GM12891 (cell line): Measurements from ENCODE around the gene NF1.
A peak's percentile ranks its signal among the peaks of the same experiment; 100 is the strongest.
"Not testable (repeated sequence)": the region's sequence is repeated elsewhere in the genome, so short reads cannot be mapped to it uniquely, and the experiment has no call there.

Experiments
- DNase-seq: peaks from one replicate; pipeline ENCODE4 v3.0.0; 2011; ENCODE audit warnings: low spot score; ENCODE audit not compliant: insufficient read length
- FAIRE-seq: peaks from 2 replicates; lab custom pipeline; 2011; peaks lifted over from hg19 to GRCh38; lab: Jason Lieb, UNC
- PAX5 ChIP-seq: IDR thresholded peaks from 2 replicates; pipeline ENCODE4 v1.6.1; 2011; ENCODE audit warnings: low read length, moderate library complexity, mild to moderate bottlenecking; ENCODE audit not compliant: insufficient read depth, severe bottlenecking
- POLR2A ChIP-seq: IDR thresholded peaks from 2 replicates; pipeline ENCODE4 v1.6.1; 2011; ENCODE audit warnings: low read depth, low read length, control low read depth
- POLR2AphosphoS5 ChIP-seq: IDR thresholded peaks from 2 replicates; pipeline ENCODE4 v1.6.1; 2011; ENCODE audit warnings: low read depth, low read length, control low read depth
- POU2F2 ChIP-seq: IDR thresholded peaks from 2 replicates; pipeline ENCODE4 v1.6.1; 2011; ENCODE audit warnings: low read depth, mild to moderate bottlenecking, control low read depth, low read length, moderate library complexity
- SPI1 ChIP-seq: IDR thresholded peaks from 2 replicates; pipeline ENCODE4 v1.6.1; 2011; ENCODE audit warnings: low read depth, low read length, control low read depth
- TAF1 ChIP-seq: IDR thresholded peaks from 2 replicates; pipeline ENCODE4 v1.6.1; 2011; ENCODE audit warnings: low read depth, low read length, control low read depth

NF1 gene

DNA sequence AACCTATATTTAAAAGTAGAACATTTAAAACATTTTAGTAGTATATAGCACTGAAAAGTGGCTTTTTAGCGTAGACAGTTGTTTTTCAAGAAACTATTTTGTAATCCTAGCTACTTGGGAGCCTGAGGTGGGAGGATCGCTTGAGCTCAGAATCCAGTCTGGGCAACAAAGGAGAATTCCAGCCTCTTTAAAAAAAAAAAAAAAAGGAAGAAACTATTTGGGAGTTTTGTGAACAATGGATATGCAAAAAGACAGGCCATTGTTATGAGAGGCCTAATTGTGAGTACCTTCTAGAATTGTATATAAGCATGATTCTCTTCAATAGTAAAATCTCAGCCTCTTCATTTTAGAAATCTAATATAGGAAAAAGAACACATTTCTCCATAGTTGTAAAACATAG lies 184.6 kb downstream of the NF1 start:
- DNase-seq (no peak), FAIRE-seq (no peak)
- no peak for TF ChIP-seq PAX5
- no peak for TF ChIP-seq TAF1
- TF ChIP-seq POU2F2, result no peak
- TF ChIP-seq POLR2AphosphoS5, result no peak
- TF ChIP-seq SPI1, result no peak
- TF ChIP-seq POLR2A, result no peak

- no peak for TF ChIP-seq TAF1
- no peak for DNase-seq
Observed at GRCh38 chr17:31281061-31281460, 186.3 kb downstream of the NF1 start.

DNA sequence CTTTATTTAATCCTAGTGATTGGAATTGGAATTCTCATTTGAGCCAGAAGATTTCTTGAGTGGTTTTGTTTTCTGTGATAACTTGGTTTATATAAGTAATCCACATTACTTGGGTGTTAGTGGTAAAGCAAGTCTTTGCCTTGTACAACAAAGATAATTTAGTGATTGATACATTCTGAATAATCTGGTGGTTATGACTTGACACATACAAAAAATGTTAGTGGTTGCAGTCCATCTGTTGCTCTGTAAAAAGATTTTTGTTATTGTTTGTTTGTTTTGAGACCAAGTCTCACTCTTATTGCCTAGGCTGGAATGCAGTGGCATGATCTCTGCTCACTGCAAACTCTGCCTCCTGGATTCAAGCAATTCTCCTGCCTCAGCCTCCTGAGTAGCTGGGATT lies 189.1 kb downstream of the NF1 start:
- no peak for DNase-seq
- TF ChIP-seq POU2F2, result no peak
- TF ChIP-seq PAX5, result no peak
- no peak for TF ChIP-seq TAF1
- no peak for TF ChIP-seq SPI1
- no peak for TF ChIP-seq POLR2AphosphoS5
- TF ChIP-seq POLR2A, result no peak
- no peak for FAIRE-seq

More at GRCh38 chr17:31281061-31281460, 186.3 kb downstream of the NF1 start:
- FAIRE-seq, result no peak

DNA sequence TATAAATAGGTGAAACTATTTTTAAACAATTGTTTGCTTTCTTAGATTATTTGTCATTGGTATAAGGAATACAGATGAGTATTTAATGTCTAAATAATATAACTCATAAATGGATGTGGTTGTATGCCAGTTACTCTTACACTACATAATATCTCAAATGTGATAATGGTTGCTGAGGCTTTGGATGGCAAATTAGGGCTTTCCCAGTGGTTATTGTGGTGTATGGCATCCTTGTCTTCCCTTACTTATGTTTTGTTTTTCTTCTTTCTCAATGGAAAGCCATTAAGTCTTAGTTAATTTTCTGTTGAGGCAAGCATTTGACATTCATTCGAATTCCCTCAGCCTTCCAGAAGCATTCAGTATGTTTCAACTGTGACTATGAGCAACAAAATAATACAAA lies 191.8 kb downstream of the NF1 start:
- DNase-seq (no peak), FAIRE-seq (peak; percentile 23)
- TF ChIP-seq POU2F2 (no peak), POLR2AphosphoS5 (no peak), SPI1 (no peak)

DNA sequence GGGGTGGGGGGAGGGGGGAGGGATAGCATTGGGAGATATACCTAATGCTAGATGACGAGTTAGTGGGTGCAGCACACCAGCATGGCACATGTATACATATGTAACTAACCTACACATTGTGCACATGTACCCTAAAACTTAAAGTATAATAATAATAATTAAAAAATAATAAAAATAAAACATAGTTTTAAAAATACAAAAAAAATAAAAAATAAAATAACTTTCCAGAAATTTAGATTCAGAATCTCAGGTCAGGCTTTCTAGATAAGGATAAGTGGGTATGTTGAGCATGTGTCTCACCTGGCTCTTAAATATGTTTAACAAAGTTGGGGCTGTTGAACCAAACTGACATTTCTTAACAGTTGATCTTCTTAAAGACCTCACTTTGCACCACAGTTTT lies 193.2 kb downstream of the NF1 start:
- FAIRE-seq, DNase-seq: not testable (repeated sequence)

DNA sequence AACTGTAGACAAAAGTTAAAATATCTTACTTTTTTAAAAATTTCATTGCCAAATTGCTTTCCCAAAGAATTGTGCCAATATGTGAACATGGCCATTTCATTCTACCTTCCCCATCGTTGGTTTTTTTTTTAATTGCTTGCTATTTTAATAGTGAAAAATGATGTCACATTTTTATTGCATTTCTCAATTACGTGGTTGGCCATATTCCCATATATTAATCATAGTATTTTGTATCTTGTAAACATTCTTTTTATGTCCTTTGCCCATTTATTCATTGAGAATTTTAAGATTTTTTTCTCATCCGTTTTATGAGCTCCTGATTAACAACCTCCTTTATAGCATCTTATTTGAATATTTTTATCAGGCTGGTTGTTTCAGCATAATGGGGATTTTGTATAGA lies 195.0 kb downstream of the NF1 start:
- no peak for FAIRE-seq
- no peak for TF ChIP-seq TAF1
- TF ChIP-seq POLR2AphosphoS5, result no peak
- no peak for DNase-seq

GRCh38 chr17:31291820-31292219 lies 197.0 kb downstream of the NF1 start:
- TF ChIP-seq POU2F2, result no peak
- no peak for TF ChIP-seq POLR2AphosphoS5
- TF ChIP-seq SPI1, result no peak
- TF ChIP-seq PAX5, result no peak
- no peak for TF ChIP-seq POLR2A
- TF ChIP-seq TAF1, result no peak
- no peak for FAIRE-seq
- no peak for DNase-seq

DNA sequence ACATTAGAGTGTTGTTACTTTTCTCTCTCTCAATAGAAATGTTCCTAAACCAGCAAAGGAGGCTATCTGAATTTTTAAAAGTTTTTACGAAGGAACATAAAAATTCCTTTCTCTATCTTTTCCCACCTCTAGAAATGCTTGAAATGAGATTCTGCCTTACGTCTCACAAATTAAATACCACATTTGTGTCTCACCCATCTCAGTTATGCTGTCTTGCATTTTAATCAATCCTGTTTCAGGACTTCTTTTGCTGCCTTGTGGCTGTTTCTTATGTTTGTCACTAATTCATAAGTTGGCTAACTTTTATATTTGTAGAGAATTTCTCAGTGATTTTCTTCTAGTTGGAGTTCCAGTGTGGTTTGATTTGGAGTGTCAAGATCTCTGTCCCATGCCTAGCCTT lies 198.8 kb downstream of the NF1 start:
- DNase-seq (no peak), FAIRE-seq (no peak)
- no peak for TF ChIP-seq POU2F2
- no peak for TF ChIP-seq PAX5
- TF ChIP-seq SPI1, result no peak

- DNase-seq (no peak), FAIRE-seq (no peak)
- TF ChIP-seq POLR2A (no peak), POU2F2 (no peak), PAX5 (no peak), SPI1 (no peak), POLR2AphosphoS5 (no peak), TAF1 (no peak)
Observed at GRCh38 chr17:31294231-31294630, 199.5 kb downstream of the NF1 start.

- DNase-seq (no peak), FAIRE-seq (peak; percentile 51)
- no peak for TF ChIP-seq SPI1
- TF ChIP-seq POLR2A, result no peak
- no peak for TF ChIP-seq PAX5
- no peak for TF ChIP-seq TAF1
- TF ChIP-seq POLR2AphosphoS5, result no peak
- no peak for TF ChIP-seq POU2F2
Observed at GRCh38 chr17:31294820-31295488, 200.2 kb downstream of the NF1 start.

GRCh38 chr17:31295489-31295871 lies 200.7 kb downstream of the NF1 start:
- no peak for DNase-seq
- TF ChIP-seq POLR2A (no peak), POU2F2 (no peak), TAF1 (no peak), PAX5 (no peak), SPI1 (no peak), POLR2AphosphoS5 (no peak)
- no peak for FAIRE-seq
